NCI-H345 treated with DMSO at 0.1 percent for 48 hours (cell line): ENCODE measurements around the gene NBEAL1.
"Not testable (repeated sequence)": the region's sequence is repeated elsewhere in the genome, so short reads cannot be mapped to it uniquely, and the experiment has no call there.

ENCODE experiments used
- DNase-seq: peaks from one replicate; lab custom pipeline; 2025; ENCODE audit not compliant: unreplicated experiment; lab: John Stamatoyannopoulos, UW

NBEAL1 gene

GRCh38 chr2:203014456-203015199 is at the start of gene NBEAL1:
Gene NBEAL1, plus strand, starts transcription at chr2:203014875. Its CDS starts 1,510 bp downstream, at chr2:203016385.
- peak; percentile 95 for DNase-seq

GRCh38 chr2:202965810-202966460 is 48.7 kb upstream of the NBEAL1 start:
- no peak for DNase-seq

GRCh38 chr2:202969404-202969803 is 45.3 kb upstream of the NBEAL1 start:
- DNase-seq: not testable (repeated sequence)

GRCh38 chr2:202976809-202977208 is 37.9 kb upstream of the NBEAL1 start:
- no peak for DNase-seq

- no peak for DNase-seq
These were observed 31.7 kb upstream of the NBEAL1 start for GRCh38 chr2:202982779-202983491.

- DNase-seq: no peak
These were observed 24.9 kb upstream of the NBEAL1 start for GRCh38 chr2:202989749-202990148.

- DNase-seq: no peak
These were observed 24.2 kb upstream of the NBEAL1 start for GRCh38 chr2:202990501-202990900.

GRCh38 chr2:202997113-202997512 is 17.6 kb upstream of the NBEAL1 start:
- DNase-seq: not testable (repeated sequence)

GRCh38 chr2:203002054-203002821 is 12.4 kb upstream of the NBEAL1 start:
- no peak for DNase-seq

GRCh38 chr2:203003716-203004115 is 11.0 kb upstream of the NBEAL1 start:
- DNase-seq: no peak

GRCh38 chr2:203016716-203017115 is 2.0 kb downstream of the NBEAL1 start:
- no peak for DNase-seq

GRCh38 chr2:203018181-203018580 is 3.5 kb downstream of the NBEAL1 start:
- DNase-seq: no peak

GRCh38 chr2:203019142-203019541 is 4.5 kb downstream of the NBEAL1 start:
- DNase-seq: no peak

GRCh38 chr2:203021991-203022390 is 7.3 kb downstream of the NBEAL1 start:
- DNase-seq: no peak

GRCh38 chr2:203022751-203023150 is 8.1 kb downstream of the NBEAL1 start:
- DNase-seq: no peak

- DNase-seq: no peak
These were observed 10.9 kb downstream of the NBEAL1 start for GRCh38 chr2:203025592-203025991.

- no peak for DNase-seq
These were observed 15.9 kb downstream of the NBEAL1 start for GRCh38 chr2:203030545-203030944.

- no peak for DNase-seq
These were observed 16.3 kb downstream of the NBEAL1 start for GRCh38 chr2:203030991-203031390.

GRCh38 chr2:203033395-203033794 is 18.7 kb downstream of the NBEAL1 start:
- no peak for DNase-seq

GRCh38 chr2:203035879-203036470 is 21.3 kb downstream of the NBEAL1 start:
- no peak for DNase-seq

- no peak for DNase-seq
These were observed 22.4 kb downstream of the NBEAL1 start for GRCh38 chr2:203037026-203037425.
